ENCODE data around the gene ABCA12. TPM values are rescaled to one million over a fixed set of nuclear protein-coding genes. Genes with fewer than 3 reads are reported as not detected.

ABCA12 gene
- polyA plus RNA-seq, 2 of the 4 experiments (the other 2 are of a cell fraction) = 0.32 to 1.1 TPM

- TF ChIP-seq CBX8 (IDR thresholded peaks at IDR 0.05) = no peak
- TF ChIP-seq, protein P1, sequence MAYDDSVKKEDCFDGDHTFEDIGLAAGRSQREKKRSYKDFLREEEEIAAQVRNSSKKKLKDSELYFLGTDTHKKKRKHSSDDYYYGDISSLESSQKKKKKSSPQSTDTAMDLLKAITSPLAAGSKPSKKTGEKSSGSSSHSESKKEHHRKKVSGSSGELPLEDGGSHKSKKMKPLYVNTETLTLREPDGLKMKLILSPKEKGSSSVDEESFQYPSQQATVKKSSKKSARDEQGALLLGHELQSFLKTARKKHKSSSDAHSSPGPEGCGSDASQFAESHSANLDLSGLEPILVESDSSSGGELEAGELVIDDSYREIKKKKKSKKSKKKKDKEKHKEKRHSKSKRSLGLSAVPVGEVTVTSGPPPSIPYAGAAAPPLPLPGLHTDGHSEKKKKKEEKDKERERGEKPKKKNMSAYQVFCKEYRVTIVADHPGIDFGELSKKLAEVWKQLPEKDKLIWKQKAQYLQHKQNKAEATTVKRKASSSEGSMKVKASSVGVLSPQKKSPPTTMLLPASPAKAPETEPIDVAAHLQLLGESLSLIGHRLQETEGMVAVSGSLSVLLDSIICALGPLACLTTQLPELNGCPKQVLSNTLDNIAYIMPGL (CRISPR knock-in tag; IDR thresholded peaks at IDR 0.05; ENCODE audit: borderline replicate concordance) = no peak
- TF ChIP-seq FOXS1 (CRISPR knock-in tag; IDR thresholded peaks at IDR 0.05) = no peak
- TF ChIP-seq, protein P2, sequence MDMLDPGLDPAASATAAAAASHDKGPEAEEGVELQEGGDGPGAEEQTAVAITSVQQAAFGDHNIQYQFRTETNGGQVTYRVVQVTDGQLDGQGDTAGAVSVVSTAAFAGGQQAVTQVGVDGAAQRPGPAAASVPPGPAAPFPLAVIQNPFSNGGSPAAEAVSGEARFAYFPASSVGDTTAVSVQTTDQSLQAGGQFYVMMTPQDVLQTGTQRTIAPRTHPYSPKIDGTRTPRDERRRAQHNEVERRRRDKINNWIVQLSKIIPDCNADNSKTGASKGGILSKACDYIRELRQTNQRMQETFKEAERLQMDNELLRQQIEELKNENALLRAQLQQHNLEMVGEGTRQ (IDR thresholded peaks at IDR 0.05) = no peak
- TF ChIP-seq, protein P3, sequence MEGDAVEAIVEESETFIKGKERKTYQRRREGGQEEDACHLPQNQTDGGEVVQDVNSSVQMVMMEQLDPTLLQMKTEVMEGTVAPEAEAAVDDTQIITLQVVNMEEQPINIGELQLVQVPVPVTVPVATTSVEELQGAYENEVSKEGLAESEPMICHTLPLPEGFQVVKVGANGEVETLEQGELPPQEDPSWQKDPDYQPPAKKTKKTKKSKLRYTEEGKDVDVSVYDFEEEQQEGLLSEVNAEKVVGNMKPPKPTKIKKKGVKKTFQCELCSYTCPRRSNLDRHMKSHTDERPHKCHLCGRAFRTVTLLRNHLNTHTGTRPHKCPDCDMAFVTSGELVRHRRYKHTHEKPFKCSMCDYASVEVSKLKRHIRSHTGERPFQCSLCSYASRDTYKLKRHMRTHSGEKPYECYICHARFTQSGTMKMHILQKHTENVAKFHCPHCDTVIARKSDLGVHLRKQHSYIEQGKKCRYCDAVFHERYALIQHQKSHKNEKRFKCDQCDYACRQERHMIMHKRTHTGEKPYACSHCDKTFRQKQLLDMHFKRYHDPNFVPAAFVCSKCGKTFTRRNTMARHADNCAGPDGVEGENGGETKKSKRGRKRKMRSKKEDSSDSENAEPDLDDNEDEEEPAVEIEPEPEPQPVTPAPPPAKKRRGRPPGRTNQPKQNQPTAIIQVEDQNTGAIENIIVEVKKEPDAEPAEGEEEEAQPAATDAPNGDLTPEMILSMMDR (IDR thresholded peaks at IDR 0.05) = no peak
- TF ChIP-seq RFX5 (IDR thresholded peaks at IDR 0.05) = no peak
- TF ChIP-seq, protein P4, sequence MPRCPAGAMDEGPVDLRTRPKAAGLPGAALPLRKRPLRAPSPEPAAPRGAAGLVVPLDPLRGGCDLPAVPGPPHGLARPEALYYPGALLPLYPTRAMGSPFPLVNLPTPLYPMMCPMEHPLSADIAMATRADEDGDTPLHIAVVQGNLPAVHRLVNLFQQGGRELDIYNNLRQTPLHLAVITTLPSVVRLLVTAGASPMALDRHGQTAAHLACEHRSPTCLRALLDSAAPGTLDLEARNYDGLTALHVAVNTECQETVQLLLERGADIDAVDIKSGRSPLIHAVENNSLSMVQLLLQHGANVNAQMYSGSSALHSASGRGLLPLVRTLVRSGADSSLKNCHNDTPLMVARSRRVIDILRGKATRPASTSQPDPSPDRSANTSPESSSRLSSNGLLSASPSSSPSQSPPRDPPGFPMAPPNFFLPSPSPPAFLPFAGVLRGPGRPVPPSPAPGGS (IDR thresholded peaks at IDR 0.05) = no peak
- Histone ChIP-seq H3K9me3 (no peaks in the 10 kb centered on the region), H3K4me3 (no peak overlapping the region), H3K4me2 (no peak overlapping the region), H3K27ac (no peak overlapping the region), H3K4me1 (no peaks in the 10 kb centered on the region)
- ATAC-seq (no peak), FAIRE-seq (no peak), DNase-seq (ENCODE audit: low read depth in 1 of 2, low spot score in 1 of 2) (no peak)
- POLR2A ChIA-PET = no interaction called here
- CTCF ChIA-PET = no interaction called here
- 84% methylated on average over 8 of the region's 8 CpGs for WGBS (ENCODE audit: missing lambda C conversion rate)
Measured at GRCh38 chr2:215019521-215020145, 118.8 kb downstream of the ABCA12 start.

- ATAC-seq (no peak), FAIRE-seq (no peak), DNase-seq (ENCODE audit: low read depth in 1 of 2, low spot score in 1 of 2) (no peak)
- Histone ChIP-seq H3K4me1 (no peaks in the 10 kb centered on the region), H3K4me3 (no peak overlapping the region), H3K4me2 (no peak overlapping the region), H3K27ac (no peak overlapping the region), H3K9me3 (no peaks in the 10 kb centered on the region)
- WGBS (ENCODE audit: missing lambda C conversion rate) = 53% methylated on average over 3 of the region's 3 CpGs
- CTCF ChIA-PET = no interaction called here
- TF ChIP-seq KDM5A (IDR thresholded peaks at IDR 0.05) = no peak
- TF ChIP-seq EHF (CRISPR knock-in tag; IDR thresholded peaks at IDR 0.05) = no peak
- no peak for TF ChIP-seq CBX8 (IDR thresholded peaks at IDR 0.05)
- no peak for TF ChIP-seq SREBF2 (IDR thresholded peaks at IDR 0.05)
- TF ChIP-seq, protein P2 (IDR thresholded peaks at IDR 0.05) = no peak
- no peak for TF ChIP-seq KDM1A (IDR thresholded peaks at IDR 0.05; ENCODE audit: low read depth)
- no peak for TF ChIP-seq CEBPB (IDR thresholded peaks at IDR 0.05)
- TF ChIP-seq HOXB13 (CRISPR knock-in tag; IDR thresholded peaks at IDR 0.05; ENCODE audit: low read depth) = no peak
- TF ChIP-seq HDAC2 (IDR thresholded peaks at IDR 0.05) = no peak
- no peak for TF ChIP-seq ZNF302 (CRISPR knock-in tag; IDR thresholded peaks at IDR 0.05)
- TF ChIP-seq ZC3H11A (IDR thresholded peaks at IDR 0.05) = no peak
- TF ChIP-seq FOSB (CRISPR knock-in tag; IDR thresholded peaks at IDR 0.05) = no peak
- TF ChIP-seq NPAS2 (CRISPR knock-in tag; IDR thresholded peaks at IDR 0.05; ENCODE audit: borderline replicate concordance) = no peak
- no peak for TF ChIP-seq CHD4 (IDR thresholded peaks at IDR 0.05; ENCODE audit: borderline replicate concordance)
- TF ChIP-seq RNF2 (IDR thresholded peaks at IDR 0.05; ENCODE audit: borderline replicate concordance, low read depth) = no peak
- no peak for TF ChIP-seq RFX5 (IDR thresholded peaks at IDR 0.05)
- TF ChIP-seq, protein P5, sequence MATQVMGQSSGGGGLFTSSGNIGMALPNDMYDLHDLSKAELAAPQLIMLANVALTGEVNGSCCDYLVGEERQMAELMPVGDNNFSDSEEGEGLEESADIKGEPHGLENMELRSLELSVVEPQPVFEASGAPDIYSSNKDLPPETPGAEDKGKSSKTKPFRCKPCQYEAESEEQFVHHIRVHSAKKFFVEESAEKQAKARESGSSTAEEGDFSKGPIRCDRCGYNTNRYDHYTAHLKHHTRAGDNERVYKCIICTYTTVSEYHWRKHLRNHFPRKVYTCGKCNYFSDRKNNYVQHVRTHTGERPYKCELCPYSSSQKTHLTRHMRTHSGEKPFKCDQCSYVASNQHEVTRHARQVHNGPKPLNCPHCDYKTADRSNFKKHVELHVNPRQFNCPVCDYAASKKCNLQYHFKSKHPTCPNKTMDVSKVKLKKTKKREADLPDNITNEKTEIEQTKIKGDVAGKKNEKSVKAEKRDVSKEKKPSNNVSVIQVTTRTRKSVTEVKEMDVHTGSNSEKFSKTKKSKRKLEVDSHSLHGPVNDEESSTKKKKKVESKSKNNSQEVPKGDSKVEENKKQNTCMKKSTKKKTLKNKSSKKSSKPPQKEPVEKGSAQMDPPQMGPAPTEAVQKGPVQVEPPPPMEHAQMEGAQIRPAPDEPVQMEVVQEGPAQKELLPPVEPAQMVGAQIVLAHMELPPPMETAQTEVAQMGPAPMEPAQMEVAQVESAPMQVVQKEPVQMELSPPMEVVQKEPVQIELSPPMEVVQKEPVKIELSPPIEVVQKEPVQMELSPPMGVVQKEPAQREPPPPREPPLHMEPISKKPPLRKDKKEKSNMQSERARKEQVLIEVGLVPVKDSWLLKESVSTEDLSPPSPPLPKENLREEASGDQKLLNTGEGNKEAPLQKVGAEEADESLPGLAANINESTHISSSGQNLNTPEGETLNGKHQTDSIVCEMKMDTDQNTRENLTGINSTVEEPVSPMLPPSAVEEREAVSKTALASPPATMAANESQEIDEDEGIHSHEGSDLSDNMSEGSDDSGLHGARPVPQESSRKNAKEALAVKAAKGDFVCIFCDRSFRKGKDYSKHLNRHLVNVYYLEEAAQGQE (IDR thresholded peaks at IDR 0.05) = no peak
- POLR2A ChIA-PET = no interaction called here
Measured at GRCh38 chr2:215019085-215019484, 119.3 kb downstream of the ABCA12 start.
